ENCODE results near the gene RAPGEF5. TPM values are rescaled to one million over a fixed set of nuclear protein-coding genes. Genes with fewer than 3 reads are reported as not detected.

RAPGEF5 gene
- total RNA-seq, 1 experiment from 2014 or later: 15.6 TPM

DNA sequence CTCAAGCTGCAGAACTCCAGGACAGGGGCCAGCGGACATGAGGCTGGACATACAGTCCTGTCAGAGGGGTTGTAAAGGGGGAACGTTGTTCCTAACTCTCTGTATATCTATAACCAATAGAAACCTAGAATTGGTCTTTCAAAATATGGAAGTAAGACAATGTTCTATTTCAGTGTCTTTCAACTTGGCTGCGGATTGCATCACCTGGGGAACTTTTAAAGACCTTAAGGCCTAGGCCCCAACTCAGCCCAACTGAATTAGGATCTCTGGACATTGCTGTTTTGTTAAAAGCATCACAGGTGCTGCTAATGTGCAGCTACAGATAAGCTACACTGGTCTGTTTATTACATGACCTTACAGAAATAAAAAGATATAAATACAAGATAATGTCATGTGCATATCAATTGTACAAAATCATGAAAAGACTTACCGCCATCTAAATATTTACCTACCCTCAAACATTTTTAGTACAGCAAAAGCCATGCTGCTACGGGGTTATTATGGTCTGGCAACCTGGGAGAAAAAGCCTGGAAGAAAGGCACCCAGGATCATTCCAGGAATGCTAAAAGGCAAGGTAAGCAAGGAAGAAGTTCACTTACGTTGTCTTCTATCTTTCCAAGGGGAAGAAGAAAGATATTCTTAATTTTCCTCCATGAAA is 169.1 kb downstream of the RAPGEF5 start (continued):
- TF ChIP-seq, protein P1, sequence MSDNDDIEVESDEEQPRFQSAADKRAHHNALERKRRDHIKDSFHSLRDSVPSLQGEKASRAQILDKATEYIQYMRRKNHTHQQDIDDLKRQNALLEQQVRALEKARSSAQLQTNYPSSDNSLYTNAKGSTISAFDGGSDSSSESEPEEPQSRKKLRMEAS (IDR thresholded peaks at IDR 0.05): no peak
- no peak for TF ChIP-seq SIN3A (IDR thresholded peaks at IDR 0.05; ENCODE audit: low read depth)

GRCh38 chr7:22185559-22185958 is 171.4 kb downstream of the RAPGEF5 start:
- no peak overlapping the region for H2AFZ ChIP-seq (ENCODE audit: low read depth, low read length, poor library complexity, severe bottlenecking)
- no peaks in the 10 kb centered on the region for H3K9me2 ChIP-seq (ENCODE audit: insufficient read depth)
- POLR2A ChIA-PET: no interaction called here
- no peaks in the 10 kb centered on the region for H3K79me2 ChIP-seq (ENCODE audit: insufficient read depth, low read length)
- no peaks in the 10 kb centered on the region for H3K27me3 ChIP-seq (ENCODE audit: insufficient read depth, low read length)
- RAD21 ChIA-PET (ENCODE audit: low non-redundant PET in 1 of 2, low total read pairs in 2 of 2, uncharacterized antibody in 2 of 2, unreplicated experiment in 2 of 2): no interaction called here
- no peak for DNase-seq (ENCODE audit: low read depth, low spot score)
- intact Hi-C loops (cut with micrococcal nuclease): no loop called here
- no peaks in the 10 kb centered on the region for H3K9me3 ChIP-seq (ENCODE audit: control insufficient read depth in 1 of 2, insufficient read depth in 1 of 2, low read depth in 1 of 2, low read length in 2 of 2)
- CTCF ChIA-PET: no interaction called here
- no peak overlapping the region for H3K9ac ChIP-seq (ENCODE audit: low read length)
- no peak overlapping the region for H3K4me3 ChIP-seq (replicated peaks in 1 of 2; ENCODE audit: low read depth in 1 of 2, low read length in 2 of 2)
- H4K20me1 ChIP-seq (ENCODE audit: insufficient read depth): no peaks in the 10 kb centered on the region
- no peaks in the 10 kb centered on the region for H3K36me3 ChIP-seq (ENCODE audit: control insufficient read depth in 1 of 2, insufficient read depth in 2 of 2, low read length in 2 of 2)
- H3K4me1 ChIP-seq (ENCODE audit: control insufficient read depth in 1 of 2, insufficient read depth in 2 of 2, low read length in 2 of 2): no peaks in the 10 kb centered on the region
- H3K27ac ChIP-seq (ENCODE audit: low read depth, low read length): no peak overlapping the region
- no peak overlapping the region for H3K4me2 ChIP-seq (ENCODE audit: low read length)
- TF ChIP-seq ELF1 (IDR thresholded peaks at IDR 0.05; ENCODE audit: borderline replicate concordance, low read depth) (no peak), CBX3 (IDR thresholded peaks at IDR 0.05; ENCODE audit: low read depth) (no peak), POLR2AphosphoS5 (IDR thresholded peaks at IDR 0.05; ENCODE audit: low read depth, low read length) (no peak), ZBTB33 (IDR thresholded peaks at IDR 0.05; ENCODE audit: extremely low read depth, insufficient replicate concordance, low read length) (no peak), SIN3A (IDR thresholded peaks at IDR 0.05; ENCODE audit: low read depth) (no peak)
- no peak for ATAC-seq
- no TSS peak for BruUV-seq (replicated peaks)
